ENCODE results near the gene PSAP. TPM values are rescaled to one million over a fixed set of nuclear protein-coding genes. Genes with fewer than 3 reads are reported as not detected.

PSAP gene
- total RNA-seq, 1 donor from 2014 or later, result 1,262 TPM

DNA sequence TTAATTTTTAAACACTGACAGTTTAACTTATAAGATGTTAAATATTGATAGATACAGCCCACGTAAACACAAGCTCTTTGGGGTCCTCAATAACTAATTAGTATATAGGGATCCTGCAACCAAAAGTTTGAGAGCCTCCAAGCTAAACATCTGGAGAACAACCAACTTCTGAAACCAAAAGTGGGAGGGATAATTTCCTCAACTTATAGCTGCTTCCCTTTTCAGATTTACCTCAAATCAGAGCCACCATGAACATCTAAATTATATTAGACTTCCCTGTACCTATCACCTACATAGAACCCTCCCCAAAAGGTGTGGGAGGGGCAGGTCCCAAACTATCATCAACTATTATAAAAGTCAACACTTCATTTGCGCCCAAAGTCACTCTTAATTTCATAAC, 8.6 kb downstream of the PSAP start:
- H3K27ac Mint-ChIP-seq (ENCODE audit: unreplicated experiment), result no peak overlapping the region
- H3K4me3 Mint-ChIP-seq (ENCODE audit: unreplicated experiment), result no peak overlapping the region
- peaks cover 50% of the 10 kb centered on the region for H3K4me1 Mint-ChIP-seq (ENCODE audit: unreplicated experiment)
- H3K36me3 Mint-ChIP-seq (ENCODE audit: unreplicated experiment), result peaks cover 3% of the 10 kb centered on the region
- H3K27me3 Mint-ChIP-seq (ENCODE audit: unreplicated experiment), result no peaks in the 10 kb centered on the region
- TF ChIP-seq, protein P1, sequence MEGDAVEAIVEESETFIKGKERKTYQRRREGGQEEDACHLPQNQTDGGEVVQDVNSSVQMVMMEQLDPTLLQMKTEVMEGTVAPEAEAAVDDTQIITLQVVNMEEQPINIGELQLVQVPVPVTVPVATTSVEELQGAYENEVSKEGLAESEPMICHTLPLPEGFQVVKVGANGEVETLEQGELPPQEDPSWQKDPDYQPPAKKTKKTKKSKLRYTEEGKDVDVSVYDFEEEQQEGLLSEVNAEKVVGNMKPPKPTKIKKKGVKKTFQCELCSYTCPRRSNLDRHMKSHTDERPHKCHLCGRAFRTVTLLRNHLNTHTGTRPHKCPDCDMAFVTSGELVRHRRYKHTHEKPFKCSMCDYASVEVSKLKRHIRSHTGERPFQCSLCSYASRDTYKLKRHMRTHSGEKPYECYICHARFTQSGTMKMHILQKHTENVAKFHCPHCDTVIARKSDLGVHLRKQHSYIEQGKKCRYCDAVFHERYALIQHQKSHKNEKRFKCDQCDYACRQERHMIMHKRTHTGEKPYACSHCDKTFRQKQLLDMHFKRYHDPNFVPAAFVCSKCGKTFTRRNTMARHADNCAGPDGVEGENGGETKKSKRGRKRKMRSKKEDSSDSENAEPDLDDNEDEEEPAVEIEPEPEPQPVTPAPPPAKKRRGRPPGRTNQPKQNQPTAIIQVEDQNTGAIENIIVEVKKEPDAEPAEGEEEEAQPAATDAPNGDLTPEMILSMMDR (IDR thresholded peaks at IDR 0.05), result no peak
- H3K9me3 Mint-ChIP-seq (ENCODE audit: unreplicated experiment), result no peaks in the 10 kb centered on the region
- DNase-seq (ENCODE audit: extremely low spot score, unreplicated experiment), result no peak

DNA sequence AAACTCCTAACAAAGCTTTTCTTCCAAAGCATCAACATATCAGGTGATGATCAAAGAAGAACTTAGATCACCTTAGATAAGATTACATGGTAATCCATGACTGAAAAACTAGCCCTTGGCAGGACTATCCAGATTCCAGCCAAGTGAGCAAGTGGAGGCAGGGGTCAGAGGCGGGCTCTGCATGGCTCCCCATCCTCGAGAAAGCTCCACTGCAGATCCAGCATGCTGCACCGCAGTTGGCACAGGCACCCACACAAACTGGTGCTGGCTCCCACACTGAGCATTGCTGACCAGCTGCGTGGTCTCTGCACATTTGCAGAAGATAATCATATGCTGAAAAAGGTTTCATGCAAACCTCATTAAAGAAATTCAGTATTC, 10.1 kb downstream of the PSAP start:
- no peak for DNase-seq (ENCODE audit: extremely low spot score, unreplicated experiment)
- Mint-ChIP-seq H3K27ac (ENCODE audit: unreplicated experiment) (peak overlapping the region; percentile 92), H3K4me1 (ENCODE audit: unreplicated experiment) (peaks cover 60% of the 10 kb centered on the region), H3K27me3 (ENCODE audit: unreplicated experiment) (no peaks in the 10 kb centered on the region), H3K4me3 (ENCODE audit: unreplicated experiment) (no peak overlapping the region), H3K36me3 (ENCODE audit: unreplicated experiment) (peaks cover 3% of the 10 kb centered on the region), H3K9me3 (ENCODE audit: unreplicated experiment) (no peaks in the 10 kb centered on the region)
- TF ChIP-seq, protein P1 (IDR thresholded peaks at IDR 0.05), result no peak

DNA sequence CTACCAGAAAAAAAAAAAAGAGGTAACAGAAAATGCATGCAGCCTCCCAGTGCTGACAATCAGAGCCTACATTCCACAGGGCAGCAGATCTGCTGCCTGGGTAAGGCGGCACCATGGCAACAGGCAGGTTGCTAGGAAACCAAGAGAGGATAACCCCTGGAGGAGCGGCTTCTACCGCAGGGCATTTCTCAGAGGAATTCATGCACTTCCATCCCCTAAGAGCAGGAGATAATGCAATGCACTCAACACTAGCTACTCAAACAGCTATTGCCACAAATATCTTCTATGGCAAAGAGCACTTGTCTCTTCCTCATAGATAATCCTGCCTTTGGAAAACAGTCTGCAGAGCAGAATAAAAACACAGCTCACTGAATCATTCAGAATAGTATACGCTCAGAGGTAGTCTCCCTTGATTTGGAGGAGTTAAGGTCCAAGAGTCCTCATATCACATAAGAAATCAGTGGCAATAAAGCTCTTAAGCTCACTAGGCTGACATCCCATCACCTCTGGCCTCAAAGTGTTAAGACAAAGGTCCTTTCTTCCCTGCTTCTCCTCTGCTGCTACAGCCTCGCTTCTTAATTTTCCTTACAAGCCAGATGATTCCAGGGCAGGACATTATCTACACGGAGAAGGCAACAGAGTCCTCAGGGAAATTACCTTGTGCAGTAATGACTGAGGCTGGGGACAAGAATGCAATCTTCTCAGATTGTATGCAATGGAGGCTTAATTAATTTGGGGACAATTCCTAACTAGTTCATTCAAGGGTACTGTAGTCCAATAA, 10.7 kb downstream of the PSAP start:
- Mint-ChIP-seq H3K27me3 (ENCODE audit: unreplicated experiment) (no peaks in the 10 kb centered on the region), H3K4me1 (ENCODE audit: unreplicated experiment) (peaks cover 63% of the 10 kb centered on the region), H3K4me3 (ENCODE audit: unreplicated experiment) (peak overlapping the region; percentile 16), H3K36me3 (ENCODE audit: unreplicated experiment) (peaks cover 3% of the 10 kb centered on the region), H3K9me3 (ENCODE audit: unreplicated experiment) (no peaks in the 10 kb centered on the region), H3K27ac (ENCODE audit: unreplicated experiment) (peak overlapping the region; percentile 92)
- peak; percentile 94 for DNase-seq (ENCODE audit: extremely low spot score, unreplicated experiment)
- TF ChIP-seq, protein P1 (IDR thresholded peaks at IDR 0.05), result no peak

DNA sequence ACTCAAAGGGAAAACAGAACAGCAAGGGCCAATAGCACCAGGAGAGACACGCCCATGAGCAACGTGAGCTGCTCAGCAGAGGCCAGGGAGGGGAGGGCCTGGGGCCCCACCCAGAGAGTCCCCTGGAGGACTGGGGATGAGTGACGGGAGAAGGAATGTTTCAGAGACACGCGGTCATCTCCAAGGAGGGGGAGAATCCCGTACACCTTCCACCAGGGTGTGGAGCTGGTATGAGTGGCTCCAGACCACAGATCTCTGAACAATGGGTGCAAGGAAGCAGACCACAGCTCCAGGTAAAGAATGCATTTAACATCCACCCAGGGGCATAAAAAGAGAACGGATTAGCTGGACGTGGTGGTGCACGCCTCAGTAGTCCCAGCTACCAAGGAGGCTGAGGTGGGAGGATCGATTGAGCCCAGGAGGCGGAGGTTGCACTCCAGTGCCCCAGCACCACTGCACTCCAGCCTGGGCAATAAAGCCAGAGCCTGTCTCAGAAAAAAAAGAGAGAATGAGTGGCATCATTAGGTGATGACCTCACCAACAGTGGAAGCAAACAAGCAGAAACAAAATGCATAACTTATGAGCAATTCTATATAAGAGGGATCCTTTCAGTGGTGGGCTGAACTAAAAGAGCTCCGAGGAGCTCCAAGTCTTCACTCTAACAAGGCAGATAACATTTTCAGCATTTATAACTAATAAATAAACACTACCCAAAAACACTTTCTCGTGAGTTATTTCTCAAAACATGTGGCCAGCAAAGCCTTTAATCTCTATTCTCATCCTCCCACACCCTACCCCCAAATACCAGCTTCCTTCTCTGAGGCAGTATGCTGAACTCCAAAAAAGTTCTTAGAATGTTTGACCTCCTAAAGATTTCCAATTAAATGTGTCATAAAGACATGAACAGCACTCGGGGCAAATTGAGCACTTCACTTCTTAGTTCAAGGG, 12.5 kb downstream of the PSAP start:
- peaks cover 6% of the 10 kb centered on the region for H3K36me3 Mint-ChIP-seq (ENCODE audit: unreplicated experiment)
- H3K4me3 Mint-ChIP-seq (ENCODE audit: unreplicated experiment), result peak overlapping the region; percentile 39
- no peak for DNase-seq (ENCODE audit: extremely low spot score, unreplicated experiment)
- TF ChIP-seq, protein P1 (IDR thresholded peaks at IDR 0.05), result no peak
- no peaks in the 10 kb centered on the region for H3K27me3 Mint-ChIP-seq (ENCODE audit: unreplicated experiment)
- peak overlapping the region; percentile 92 for H3K27ac Mint-ChIP-seq (ENCODE audit: unreplicated experiment)
- H3K9me3 Mint-ChIP-seq (ENCODE audit: unreplicated experiment), result no peaks in the 10 kb centered on the region
- peaks cover 68% of the 10 kb centered on the region for H3K4me1 Mint-ChIP-seq (ENCODE audit: unreplicated experiment)

All from osteocyte (in vitro differentiated cells).